ENCODE results near the gene MPPED1.

The MPPED1 gene

GRCh38 chr22:43465291-43466015 lies 53.6 kb downstream of the MPPED1 start:
- no peak for TF ChIP-seq CTCF (IDR thresholded peaks at IDR 0.05; ENCODE audit: insufficient read depth, low read length, missing control alignments)
- CTCF ChIA-PET = no interaction called here
- no peak overlapping the region for H3K4me3 ChIP-seq (ENCODE audit: low read depth, low read length)
- POLR2A ChIA-PET = no interaction called here
- no peak for DNase-seq (ENCODE audit: low read depth, low spot score)

GRCh38 chr22:43466710-43467109 lies 54.9 kb downstream of the MPPED1 start:
- ChIA-PET POLR2A (no interaction called here), CTCF (no interaction called here)
- H3K4me3 ChIP-seq (ENCODE audit: low read depth, low read length) = no peak overlapping the region
- TF ChIP-seq CTCF (IDR thresholded peaks at IDR 0.05; ENCODE audit: insufficient read depth, low read length, missing control alignments) = no peak
- no peak for DNase-seq (ENCODE audit: low read depth, low spot score)

- ChIA-PET CTCF (no interaction called here), POLR2A (no interaction called here)
- TF ChIP-seq CTCF (IDR thresholded peaks at IDR 0.05; ENCODE audit: insufficient read depth, low read length, missing control alignments) = no peak
- no peak overlapping the region for H3K4me3 ChIP-seq (ENCODE audit: low read depth, low read length)
- DNase-seq (ENCODE audit: low read depth, low spot score) = no peak
These were observed 55.6 kb downstream of the MPPED1 start for GRCh38 chr22:43467216-43467940.

GRCh38 chr22:43470253-43470652 lies 58.4 kb downstream of the MPPED1 start:
- CTCF ChIA-PET = no interaction called here
- no peak overlapping the region for H3K4me3 ChIP-seq (ENCODE audit: low read depth, low read length)
- POLR2A ChIA-PET = no interaction called here
- DNase-seq (ENCODE audit: low read depth, low spot score) = no peak
- no peak for TF ChIP-seq CTCF (IDR thresholded peaks at IDR 0.05; ENCODE audit: insufficient read depth, low read length, missing control alignments)

GRCh38 chr22:43470941-43471585 lies 59.2 kb downstream of the MPPED1 start:
- no peak for DNase-seq (ENCODE audit: low read depth, low spot score)
- ChIA-PET POLR2A (no interaction called here), CTCF (no interaction called here)
- H3K4me3 ChIP-seq (ENCODE audit: low read depth, low read length) = no peak overlapping the region
- TF ChIP-seq CTCF (IDR thresholded peaks at IDR 0.05; ENCODE audit: insufficient read depth, low read length, missing control alignments) = no peak

GRCh38 chr22:43471606-43472135 lies 59.9 kb downstream of the MPPED1 start:
- H3K4me3 ChIP-seq (ENCODE audit: low read depth, low read length) = no peak overlapping the region
- CTCF ChIA-PET = no interaction called here
- POLR2A ChIA-PET = no interaction called here
- TF ChIP-seq CTCF (IDR thresholded peaks at IDR 0.05; ENCODE audit: insufficient read depth, low read length, missing control alignments) = no peak
- no peak for DNase-seq (ENCODE audit: low read depth, low spot score)
